ENCODE measurements around the gene IRF2BPL. TPM values are rescaled to one million over a fixed set of nuclear protein-coding genes. Genes with fewer than 3 reads are reported as not detected.

Gene IRF2BPL
- total RNA-seq, 2 experiments from 2014 or later = 23.7 to 25.8 TPM

- CTCF ChIA-PET (ENCODE audit: unreplicated experiment) = no interaction called here
Measured at GRCh38 chr14:76995279-76996035, 33.1 kb downstream of the IRF2BPL start.

DNA sequence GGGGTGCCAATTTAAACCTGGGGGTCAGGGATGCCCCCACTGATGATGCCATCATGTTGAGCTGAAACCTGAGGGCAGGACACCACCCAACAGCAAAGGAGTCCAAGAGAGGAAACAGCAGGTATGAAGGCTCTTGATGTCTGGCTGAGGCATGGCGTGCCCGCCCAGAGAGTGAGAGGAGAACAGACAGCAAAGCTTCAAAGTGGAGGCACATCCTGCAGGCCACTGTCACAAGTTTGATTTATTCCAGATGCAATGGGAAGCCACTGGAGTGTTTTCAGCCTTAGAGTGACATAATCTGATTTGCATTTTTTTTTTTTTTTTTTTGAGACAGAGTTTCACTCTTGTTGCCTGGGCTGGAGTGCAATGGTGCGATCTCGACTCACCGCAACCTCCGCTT lies 34.8 kb downstream of the IRF2BPL start:
- POLR2A ChIA-PET = no interaction called here
- no peaks in the 10 kb centered on the region for H4K20me1 ChIP-seq (ENCODE audit: insufficient read depth, low read length)
- H3K27ac ChIP-seq (ENCODE audit: low read depth, low read length, poor library complexity, severe bottlenecking) = no peak overlapping the region
- H3K36me3 ChIP-seq (ENCODE audit: insufficient read depth, low read length) = no peaks in the 10 kb centered on the region
- H3K4me3 ChIP-seq (ENCODE audit: low read depth, low read length, poor library complexity, severe bottlenecking) = no peak overlapping the region
- no peak overlapping the region for H3K4me2 ChIP-seq (ENCODE audit: low read length)
- DNase-seq (ENCODE audit: low spot score) = no peak
- BruUV-seq (replicated peaks) = no TSS peak
- H3K9me2 ChIP-seq (ENCODE audit: insufficient read depth, low read length) = no peaks in the 10 kb centered on the region
- CTCF ChIA-PET (ENCODE audit: unreplicated experiment) = no interaction called here
- H3K4me1 ChIP-seq (ENCODE audit: insufficient read depth, low read length, poor library complexity, severe bottlenecking) = peaks cover 16% of the 10 kb centered on the region
- intact Hi-C loops (cut with micrococcal nuclease; ENCODE audit: unreplicated experiment) = no loop called here
- no peaks in the 10 kb centered on the region for H3K79me2 ChIP-seq (ENCODE audit: insufficient read depth, low read depth, low read length)
- TF ChIP-seq EZH2phosphoT487 (IDR thresholded peaks at IDR 0.05; ENCODE audit: borderline replicate concordance, low read depth, low read length) = no peak
- TF ChIP-seq, protein P1, sequence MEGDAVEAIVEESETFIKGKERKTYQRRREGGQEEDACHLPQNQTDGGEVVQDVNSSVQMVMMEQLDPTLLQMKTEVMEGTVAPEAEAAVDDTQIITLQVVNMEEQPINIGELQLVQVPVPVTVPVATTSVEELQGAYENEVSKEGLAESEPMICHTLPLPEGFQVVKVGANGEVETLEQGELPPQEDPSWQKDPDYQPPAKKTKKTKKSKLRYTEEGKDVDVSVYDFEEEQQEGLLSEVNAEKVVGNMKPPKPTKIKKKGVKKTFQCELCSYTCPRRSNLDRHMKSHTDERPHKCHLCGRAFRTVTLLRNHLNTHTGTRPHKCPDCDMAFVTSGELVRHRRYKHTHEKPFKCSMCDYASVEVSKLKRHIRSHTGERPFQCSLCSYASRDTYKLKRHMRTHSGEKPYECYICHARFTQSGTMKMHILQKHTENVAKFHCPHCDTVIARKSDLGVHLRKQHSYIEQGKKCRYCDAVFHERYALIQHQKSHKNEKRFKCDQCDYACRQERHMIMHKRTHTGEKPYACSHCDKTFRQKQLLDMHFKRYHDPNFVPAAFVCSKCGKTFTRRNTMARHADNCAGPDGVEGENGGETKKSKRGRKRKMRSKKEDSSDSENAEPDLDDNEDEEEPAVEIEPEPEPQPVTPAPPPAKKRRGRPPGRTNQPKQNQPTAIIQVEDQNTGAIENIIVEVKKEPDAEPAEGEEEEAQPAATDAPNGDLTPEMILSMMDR (conservative IDR thresholded peaks at IDR 0.05; ENCODE audit: low read length) = no peak
- no peak overlapping the region for H2AFZ ChIP-seq (ENCODE audit: low read length)
- H3K9me3 ChIP-seq (ENCODE audit: low read length) = no peaks in the 10 kb centered on the region

More at GRCh38 chr14:76995279-76996035, 33.1 kb downstream of the IRF2BPL start:
- Histone ChIP-seq H3K79me2 (ENCODE audit: insufficient read depth, low read depth, low read length) (no peaks in the 10 kb centered on the region), H3K36me3 (ENCODE audit: insufficient read depth, low read length) (no peaks in the 10 kb centered on the region), H3K4me2 (ENCODE audit: low read length) (no peak overlapping the region), H4K20me1 (ENCODE audit: insufficient read depth, low read length) (no peaks in the 10 kb centered on the region), H3K9me2 (ENCODE audit: insufficient read depth, low read length) (no peaks in the 10 kb centered on the region), H3K4me1 (ENCODE audit: insufficient read depth, low read length, poor library complexity, severe bottlenecking) (peaks cover 33% of the 10 kb centered on the region), H2AFZ (ENCODE audit: low read length) (no peak overlapping the region), H3K9me3 (ENCODE audit: low read length) (no peaks in the 10 kb centered on the region), H3K4me3 (ENCODE audit: low read depth, low read length, poor library complexity, severe bottlenecking) (no peak overlapping the region), H3K27ac (ENCODE audit: low read depth, low read length, poor library complexity, severe bottlenecking) (no peak overlapping the region)
- POLR2A ChIA-PET = no interaction called here
- TF ChIP-seq EZH2phosphoT487 (IDR thresholded peaks at IDR 0.05; ENCODE audit: borderline replicate concordance, low read depth, low read length) = no peak
- TF ChIP-seq, protein P1 (conservative IDR thresholded peaks at IDR 0.05; ENCODE audit: low read length) = no peak
- intact Hi-C loops (cut with micrococcal nuclease; ENCODE audit: unreplicated experiment) = no loop called here
- no peak for DNase-seq (ENCODE audit: low spot score)
- BruUV-seq (replicated peaks) = no TSS peak

- Histone ChIP-seq H3K4me3 (ENCODE audit: low read depth, low read length, poor library complexity, severe bottlenecking) (no peak overlapping the region), H3K36me3 (ENCODE audit: insufficient read depth, low read length) (no peaks in the 10 kb centered on the region), H4K20me1 (ENCODE audit: insufficient read depth, low read length) (no peaks in the 10 kb centered on the region), H3K4me2 (ENCODE audit: low read length) (no peak overlapping the region), H3K9me2 (ENCODE audit: insufficient read depth, low read length) (no peaks in the 10 kb centered on the region), H2AFZ (ENCODE audit: low read length) (no peak overlapping the region), H3K9me3 (ENCODE audit: low read length) (no peaks in the 10 kb centered on the region), H3K79me2 (ENCODE audit: insufficient read depth, low read depth, low read length) (no peaks in the 10 kb centered on the region), H3K4me1 (ENCODE audit: insufficient read depth, low read length, poor library complexity, severe bottlenecking) (no peaks in the 10 kb centered on the region), H3K27ac (ENCODE audit: low read depth, low read length, poor library complexity, severe bottlenecking) (no peak overlapping the region)
- CTCF ChIA-PET (ENCODE audit: unreplicated experiment) = no interaction called here
- no peak for DNase-seq (ENCODE audit: low spot score)
- no peak for TF ChIP-seq EZH2phosphoT487 (IDR thresholded peaks at IDR 0.05; ENCODE audit: borderline replicate concordance, low read depth, low read length)
- TF ChIP-seq, protein P1 (conservative IDR thresholded peaks at IDR 0.05; ENCODE audit: low read length) = no peak
- POLR2A ChIA-PET = no interaction called here
- intact Hi-C loops (cut with micrococcal nuclease; ENCODE audit: unreplicated experiment) = no loop called here
- no TSS peak for BruUV-seq (replicated peaks)
Measured at GRCh38 chr14:76990084-76990483, 38.4 kb downstream of the IRF2BPL start.

All from OCI-LY7 (cell line).